ENCODE measurements around the gene ACBD7.
A peak's percentile ranks its signal among the peaks of the same experiment; 100 is the strongest.

Gene ACBD7

DNA sequence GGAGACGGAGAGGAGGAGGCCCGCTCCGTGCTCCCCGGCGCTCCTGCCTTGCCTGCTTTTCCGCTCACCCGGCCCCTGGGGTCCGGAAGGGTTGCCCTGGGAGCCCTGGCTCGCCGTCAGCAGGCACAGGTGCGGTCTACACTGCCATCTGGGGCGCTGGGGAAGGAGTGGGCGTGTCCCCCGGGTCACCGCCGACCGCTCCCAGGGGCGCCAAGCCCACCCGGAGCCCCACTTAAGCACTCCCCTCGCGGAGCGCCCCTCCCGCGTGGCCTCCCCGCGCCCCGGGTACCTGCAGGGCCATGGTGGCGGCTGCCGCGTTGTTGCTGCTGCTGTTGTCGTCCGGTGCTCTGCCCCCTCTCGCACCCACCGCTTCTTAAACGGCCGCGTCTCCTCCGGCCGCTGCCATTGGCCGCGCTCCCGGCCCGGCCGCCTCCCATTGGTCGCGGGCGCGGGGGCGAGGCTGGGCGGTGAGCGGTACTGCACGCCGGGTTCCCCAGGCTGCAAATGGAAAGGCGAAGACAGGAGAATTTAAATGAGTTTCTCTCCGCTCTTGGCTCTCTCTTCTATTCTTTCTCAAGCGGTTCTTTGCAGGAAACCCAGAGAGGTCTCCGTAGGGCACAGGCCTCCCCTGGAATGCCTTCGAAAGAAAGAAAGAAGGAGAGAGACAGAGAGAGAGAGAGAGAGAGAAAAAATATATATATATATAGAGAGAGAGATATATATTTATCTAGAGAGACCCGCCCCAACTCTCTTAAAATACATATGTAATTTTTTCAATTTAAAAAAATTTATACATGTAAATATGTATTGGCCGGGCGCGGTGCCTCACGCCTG is at the start of gene ACBD7:
Gene ACBD7 (minus strand): TSS at position 349 of the 834 bp plus-strand sequence. CDS start 48 bp downstream, at position 301.
- DNase-seq, result peak; percentile 19 to 44

DNA sequence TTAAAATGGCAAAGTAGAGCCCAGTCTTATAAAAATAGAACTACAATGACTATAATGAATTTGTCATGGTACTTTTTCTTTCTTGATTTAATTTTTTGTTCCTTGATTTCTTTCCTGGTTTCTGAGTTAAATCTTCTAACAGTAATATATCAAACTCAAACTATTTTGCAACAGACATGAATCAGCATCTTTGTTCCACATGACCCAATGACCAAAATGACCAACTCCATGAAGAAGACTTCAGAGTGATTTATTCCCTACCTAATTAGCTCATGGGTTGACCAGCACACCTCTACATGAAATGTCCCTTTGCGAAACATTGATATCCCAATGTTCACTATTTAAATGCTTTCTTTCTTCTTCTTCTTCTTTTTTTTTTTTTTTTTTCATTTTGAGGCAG is 49.1 kb upstream of the ACBD7 start:
- no peak for DNase-seq

DNA sequence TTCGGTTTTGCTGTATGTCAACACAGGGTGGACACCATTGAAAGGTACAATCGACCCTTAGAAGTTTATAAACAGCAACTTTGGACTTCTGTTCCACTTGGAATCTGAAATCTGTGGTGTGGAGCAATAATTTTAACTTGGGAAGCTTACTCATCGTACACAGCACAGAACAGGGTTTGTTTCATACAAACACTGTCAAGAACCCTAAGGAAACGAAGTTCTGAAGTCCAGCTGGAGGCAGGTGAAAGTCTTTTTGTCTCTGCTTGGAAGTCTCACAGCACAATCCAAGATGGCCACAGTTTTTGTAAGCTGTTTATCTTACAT is 48.4 kb upstream of the ACBD7 start:
- no peak for DNase-seq

DNA sequence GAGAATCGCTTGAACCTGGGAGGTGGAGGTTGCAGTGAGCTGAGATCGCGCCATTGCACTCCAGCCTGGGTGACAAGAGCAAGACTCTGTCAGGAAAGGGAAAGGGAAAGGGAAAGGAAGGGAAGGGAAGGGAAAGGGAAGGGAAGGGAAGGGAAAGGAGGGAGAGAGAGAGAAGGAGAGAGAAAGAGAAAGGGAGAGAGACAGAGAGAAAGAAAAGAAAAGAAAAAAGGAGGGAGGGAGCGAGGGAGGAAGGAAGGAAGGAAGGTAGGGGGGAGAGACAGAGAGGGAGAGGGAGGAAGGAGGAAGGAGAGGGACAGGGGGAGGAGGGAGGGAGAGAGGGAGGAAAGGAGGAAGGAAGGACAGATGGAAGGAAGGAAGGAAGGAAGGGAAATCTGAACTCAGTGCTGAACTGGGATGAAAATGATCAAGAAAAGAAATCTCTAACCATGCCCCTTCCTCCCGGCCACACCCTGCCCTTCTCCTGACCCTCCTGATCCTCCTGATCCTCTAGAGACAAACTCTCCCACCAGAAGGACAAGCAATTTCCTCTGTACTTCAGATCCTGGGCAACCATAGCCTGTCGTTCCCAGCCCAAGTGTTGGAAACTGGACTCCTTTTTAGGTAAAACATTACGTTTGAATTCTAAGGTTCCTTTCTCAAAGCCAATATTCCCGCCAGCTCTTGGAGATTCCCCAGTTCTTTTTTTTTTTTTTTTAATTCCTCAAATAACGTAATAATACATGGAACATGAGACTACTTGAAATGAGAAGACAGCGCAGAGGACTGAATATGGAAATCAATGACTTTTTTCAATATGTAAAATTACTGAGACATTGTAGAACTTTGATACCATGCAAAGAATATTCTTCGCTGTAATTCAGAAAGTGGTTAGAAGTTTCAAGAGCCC is 47.8 kb upstream of the ACBD7 start:
- DNase-seq, result no peak

DNA sequence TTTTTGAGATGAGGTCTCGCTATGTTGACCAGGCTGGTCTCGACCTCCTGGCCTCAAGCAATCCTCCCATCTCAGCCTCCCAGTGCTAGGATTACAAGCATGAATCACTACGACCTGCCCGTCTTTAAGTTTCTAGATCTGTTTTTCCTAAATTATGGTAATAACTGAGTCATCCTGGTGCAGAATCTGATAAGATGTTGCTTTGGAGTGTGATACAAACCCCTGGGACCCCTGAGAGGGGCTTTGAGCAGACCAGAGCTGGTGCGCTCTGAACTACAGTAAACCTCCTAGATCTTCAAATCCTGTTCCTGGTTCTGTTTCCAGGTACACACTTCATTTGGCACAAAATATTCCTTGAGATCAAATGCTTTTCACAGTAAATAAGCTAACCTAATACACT is 42.8 kb upstream of the ACBD7 start:
- no peak for DNase-seq

DNA sequence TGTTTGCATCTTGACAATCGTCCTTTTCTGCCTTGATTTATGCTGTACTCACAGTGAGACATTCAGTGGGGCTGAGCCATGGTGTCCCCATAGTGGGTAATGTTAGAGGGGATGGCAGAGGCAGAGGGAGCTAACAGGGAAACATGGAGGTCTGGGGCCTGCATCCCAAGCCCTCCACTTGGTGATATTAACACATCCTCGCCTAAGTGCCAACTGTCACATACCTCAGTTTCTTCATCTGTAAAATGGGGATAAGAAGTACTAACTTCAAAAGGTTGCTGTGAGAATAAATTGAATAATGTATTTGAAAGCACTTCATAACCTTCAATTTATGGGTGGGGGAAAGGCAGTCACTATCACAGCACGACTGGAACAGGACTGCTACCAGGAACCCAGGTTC is 36.3 kb upstream of the ACBD7 start:
- no peak for DNase-seq

DNA sequence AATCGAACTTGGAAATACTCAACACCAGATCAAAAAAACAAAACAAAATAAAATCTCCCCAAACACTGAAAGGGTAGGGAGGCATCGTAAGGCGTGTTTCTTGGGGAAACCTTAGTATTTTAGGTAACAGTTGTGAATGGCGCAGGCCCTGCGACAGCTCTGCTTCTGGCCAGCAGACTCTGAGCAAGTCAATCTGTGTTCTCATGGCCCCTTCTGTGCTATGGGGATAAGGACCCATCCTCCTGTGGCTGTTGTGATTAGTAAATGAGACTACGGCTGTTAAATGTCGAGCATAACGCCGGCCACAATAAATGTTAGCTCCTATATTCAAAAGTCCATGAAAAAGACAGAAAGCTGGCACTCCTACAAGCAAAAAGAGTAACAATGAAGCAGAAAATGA is 35.6 kb upstream of the ACBD7 start:
- no peak for DNase-seq

DNA sequence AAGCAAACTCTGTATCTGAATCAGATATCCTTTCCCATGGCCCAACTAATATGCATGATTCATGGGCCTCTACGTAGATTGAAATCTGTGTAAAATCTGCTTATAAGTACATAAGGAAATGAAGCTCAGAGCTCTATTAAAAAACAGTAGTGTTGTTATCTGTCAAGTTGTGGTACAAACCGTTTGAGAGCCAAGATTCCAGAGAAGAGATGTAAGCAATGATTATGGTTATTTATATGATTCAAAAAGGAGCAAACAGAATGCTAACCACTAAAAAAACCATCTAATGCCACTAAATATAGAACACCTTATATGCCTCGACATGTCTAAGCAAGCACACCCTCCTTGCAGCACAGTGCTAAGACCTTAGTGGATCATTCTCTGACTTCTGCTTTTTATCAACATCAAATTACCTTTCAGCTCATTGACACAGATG is 35.2 kb upstream of the ACBD7 start:
- no peak for DNase-seq

DNA sequence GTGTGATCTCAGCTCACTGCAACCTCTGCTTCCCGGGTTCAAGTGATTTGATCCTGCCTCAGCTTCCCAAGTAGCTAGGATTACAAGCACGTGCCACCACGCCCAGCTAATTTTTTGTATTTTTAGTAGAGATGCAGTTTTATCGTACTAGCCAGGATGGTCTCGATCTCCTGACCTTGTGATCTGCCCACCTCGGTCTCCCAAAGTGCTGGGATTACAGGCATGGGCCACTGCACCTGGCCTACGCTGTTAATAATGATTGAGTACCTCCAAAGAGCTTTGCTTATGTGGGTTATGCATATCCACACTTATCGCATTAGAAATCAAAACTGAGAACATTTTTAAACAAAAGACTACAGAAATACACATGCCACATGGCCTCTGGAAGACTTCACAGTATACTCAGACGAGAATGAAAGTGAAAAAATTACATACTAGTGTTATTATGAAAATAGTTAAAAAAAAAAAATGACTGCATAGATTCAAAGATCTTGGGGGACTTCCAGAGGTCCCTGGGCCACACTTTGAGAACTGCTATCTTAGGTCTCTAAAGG is 34.0 kb upstream of the ACBD7 start:
- DNase-seq, result no peak

DNA sequence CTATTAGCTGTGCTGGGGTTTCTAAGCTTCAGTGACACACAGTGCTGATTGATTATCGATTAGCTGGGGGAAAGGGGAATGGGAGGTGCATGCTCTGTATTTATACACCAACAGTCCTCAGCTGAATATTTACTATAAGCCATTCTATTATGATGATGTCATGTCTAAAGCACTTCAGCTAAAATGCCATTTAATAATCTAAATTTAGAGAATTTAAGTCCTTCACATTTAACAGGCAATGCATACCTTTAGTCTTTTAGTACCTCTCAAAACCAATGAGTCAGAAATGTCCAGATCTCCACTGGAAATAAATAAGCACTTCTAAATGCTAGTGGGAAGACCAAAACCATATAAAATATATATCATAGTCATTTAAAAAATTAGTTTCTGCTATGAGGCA is 33.1 kb upstream of the ACBD7 start:
- DNase-seq, result no peak

DNA sequence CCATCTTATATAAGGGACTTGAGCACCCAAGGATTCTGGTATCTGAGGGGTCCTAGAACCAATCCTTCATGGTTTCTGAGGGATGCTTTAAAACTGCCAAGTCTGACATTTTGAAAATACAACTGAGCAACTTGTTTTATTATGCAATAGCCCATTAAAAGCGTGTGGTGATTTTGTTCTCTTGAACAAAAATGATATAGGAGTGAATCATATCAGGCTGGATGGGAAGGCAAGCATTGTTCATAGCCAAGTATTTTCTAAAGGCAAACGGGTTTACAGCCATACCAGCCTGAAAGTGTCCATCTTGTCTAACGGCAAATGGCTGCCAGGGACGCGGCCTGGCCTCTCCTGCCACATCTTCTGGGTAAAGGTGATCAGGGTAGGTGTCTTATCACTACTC is 31.9 kb upstream of the ACBD7 start:
- no peak for DNase-seq

DNA sequence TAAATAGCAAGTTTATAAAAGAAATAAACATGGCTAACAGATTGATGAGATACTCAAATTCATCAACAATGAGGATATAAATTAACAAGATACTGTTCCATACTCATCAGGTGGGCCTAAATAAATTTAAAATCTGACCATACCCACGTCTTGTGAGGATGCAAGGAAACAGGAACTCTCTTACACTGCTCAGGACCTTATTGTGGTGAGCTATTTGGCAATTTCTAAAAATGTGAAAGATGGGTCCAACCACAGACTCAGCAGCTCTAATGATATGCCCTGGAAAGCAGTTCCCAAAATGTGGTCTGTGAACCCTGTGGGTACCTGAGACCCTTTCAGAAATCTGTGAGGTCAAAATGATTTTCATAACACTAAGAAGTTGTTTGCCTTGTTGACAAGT is 30.0 kb upstream of the ACBD7 start:
- DNase-seq, result no peak

DNA sequence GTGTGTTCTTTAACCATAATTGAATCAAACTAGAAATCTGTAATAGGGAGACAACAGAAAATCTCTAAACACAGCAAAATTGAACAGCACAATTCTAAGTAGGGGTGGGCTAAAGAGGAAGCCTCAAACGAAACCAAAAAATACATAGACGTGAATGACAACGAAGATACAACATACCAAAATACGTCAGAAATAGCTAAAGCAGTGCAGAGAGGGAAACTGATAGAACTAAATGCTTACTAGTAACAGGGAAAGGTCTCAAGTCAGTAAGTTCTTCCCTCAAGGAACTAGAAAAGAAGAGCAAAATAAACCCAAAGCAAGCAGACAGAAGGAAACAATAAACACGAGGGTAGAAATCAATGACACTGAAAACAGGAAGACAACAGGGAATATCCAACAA is 27.6 kb upstream of the ACBD7 start:
- no peak for DNase-seq

DNA sequence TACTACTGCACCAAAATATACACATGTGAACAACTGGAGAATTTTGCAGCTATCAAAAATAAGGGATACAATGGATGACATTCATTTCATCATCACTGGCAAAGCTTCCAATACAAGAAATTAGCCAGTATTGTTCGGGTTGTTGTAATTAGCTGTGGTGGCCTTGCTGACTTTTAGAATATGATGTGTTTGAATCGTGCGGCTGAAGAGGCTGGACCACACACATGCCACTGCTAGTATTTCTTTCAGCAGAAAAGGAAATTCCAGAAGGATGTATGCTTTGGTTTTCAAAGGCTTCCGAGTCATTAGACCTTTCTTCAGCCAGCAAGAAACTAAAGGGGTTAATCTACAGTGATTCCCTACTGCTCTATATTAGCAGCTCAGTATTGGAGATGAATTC is 25.2 kb upstream of the ACBD7 start:
- no peak for DNase-seq

DNA sequence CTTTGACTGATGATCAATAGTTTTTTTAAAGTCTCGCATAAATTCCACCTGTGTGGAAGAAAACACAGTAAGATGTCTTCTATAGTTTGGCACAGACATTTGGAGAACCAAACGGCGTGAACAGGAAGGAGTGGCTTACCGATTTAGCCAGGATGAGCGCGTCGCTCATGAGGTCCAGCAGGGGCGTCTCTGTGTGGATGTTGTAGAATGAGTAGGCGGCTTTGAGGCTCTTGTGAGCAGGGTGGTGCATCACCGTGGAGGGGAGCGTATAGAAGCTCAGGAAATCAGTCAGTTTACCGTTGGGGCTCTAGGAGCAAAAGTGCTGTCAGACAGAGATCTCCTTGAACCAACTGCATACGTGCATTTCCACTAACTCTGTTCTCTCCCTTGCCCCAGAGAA is 24.1 kb upstream of the ACBD7 start:
- DNase-seq, result no peak

DNA sequence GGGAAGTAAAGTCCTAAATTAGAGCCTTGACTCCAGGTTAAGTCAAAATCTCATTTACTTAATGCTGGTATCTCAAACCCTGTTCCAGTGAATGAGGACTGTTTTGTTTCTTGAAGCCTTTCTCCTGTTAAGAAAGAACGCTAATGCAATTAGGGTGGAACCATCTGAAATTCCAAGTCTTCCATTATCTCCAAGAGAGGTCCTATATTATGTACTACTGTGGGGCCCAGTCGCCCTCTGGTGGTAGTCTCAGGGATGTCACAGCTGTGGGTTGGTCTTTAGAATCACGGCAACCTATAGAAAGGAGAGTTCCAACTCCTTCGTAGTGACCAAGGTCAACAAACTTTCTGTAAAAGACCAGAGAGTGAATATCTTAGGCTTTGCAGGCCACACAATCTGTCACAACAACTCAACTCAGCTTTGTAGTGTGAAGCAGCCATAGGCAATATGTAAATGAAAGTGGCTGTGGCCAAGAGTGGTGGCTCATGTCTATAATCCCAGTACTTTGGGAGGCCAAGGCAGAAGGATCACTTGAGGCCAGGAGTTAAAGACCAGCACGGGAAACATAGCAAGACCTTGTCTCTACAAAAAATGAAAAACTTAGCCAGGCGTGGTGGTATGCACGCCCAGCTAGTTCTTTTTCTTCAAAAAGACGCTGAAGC is 17.9 kb upstream of the ACBD7 start:
- peak; percentile 10 to 47 for DNase-seq

DNA sequence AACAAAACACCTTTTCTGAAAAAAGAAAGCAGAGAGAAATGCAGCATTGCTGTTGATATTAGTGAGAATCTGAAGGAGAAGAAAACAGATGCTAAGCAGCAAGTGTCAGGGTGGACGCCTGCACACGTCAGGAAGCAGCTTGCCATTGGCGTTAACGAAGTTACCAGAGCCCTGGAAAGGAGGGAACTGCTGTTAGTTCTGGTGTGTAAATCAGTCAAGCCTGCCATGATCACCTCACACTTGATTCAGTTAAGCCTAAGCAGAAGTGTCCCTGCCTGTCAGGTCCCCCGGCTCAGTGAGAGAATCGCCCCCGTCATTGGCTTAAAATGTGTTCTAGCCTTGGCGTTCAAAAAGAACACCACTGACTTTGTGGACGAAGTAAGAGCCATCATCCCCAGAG is 14.9 kb upstream of the ACBD7 start:
- DNase-seq, result no peak

DNA sequence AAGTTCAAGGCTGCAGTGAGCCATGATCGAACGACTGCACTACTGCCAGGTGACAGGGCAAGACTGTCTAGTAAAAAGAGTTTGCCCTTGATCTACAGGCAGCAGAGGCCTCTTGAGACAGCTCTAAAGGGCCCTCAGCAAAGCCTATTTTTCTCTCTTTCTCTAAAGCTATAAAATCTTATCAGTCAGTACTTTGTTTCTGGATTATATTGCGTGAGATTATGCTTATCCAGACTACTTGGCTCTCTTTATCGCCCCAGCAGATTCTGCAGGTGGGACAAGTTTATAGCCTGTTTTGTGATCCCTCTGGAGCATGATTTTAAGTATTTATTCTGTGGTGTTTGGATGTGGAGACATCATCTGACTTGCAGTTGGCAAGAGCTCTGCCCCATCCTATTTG is 11.3 kb upstream of the ACBD7 start:
- DNase-seq, result no peak

DNA sequence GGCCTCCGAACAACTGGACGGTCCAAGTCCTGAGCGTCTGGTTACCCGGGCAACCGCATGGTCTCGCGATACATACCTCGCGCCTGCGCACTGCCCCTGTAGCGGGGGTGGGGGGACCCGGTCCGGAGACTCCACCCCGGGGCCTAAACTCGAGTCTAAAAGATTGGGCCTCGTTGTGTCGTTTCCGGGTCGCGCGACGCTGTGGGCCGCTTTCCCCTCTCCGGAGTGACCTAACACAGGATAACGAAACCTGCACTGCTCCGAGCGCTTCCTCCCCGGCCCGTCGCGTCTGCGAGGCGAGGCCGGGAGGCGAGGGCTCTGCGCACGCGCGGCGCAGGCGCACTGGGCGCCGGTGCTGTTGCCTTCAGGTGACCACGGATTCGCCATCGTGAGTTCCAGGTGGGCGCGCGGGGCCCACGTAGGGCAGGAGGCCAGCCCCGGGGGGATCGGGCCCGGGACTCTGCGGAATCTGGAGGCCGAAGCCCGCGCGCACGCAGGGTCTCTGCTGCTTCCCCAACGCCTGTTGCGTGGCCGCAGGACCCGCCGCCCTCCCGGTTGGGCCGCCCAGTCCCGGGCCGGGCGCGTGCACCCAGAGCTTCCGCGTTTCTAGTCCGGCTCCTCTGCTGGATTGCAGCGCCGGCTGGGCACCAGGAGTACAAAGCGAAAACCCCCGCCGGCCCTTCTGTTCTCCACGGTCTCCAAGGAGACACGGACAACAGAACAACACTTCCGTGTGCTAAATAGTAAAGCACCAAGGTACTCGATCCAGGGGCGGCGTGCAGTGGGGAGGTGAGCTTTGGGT is 8.6 kb upstream of the ACBD7 start, which contains the start of gene RPP38:
Gene RPP38 (plus strand): TSS at position 345 of the 802 bp plus-strand sequence. CDS start 5,960 bp downstream, outside the sequence.
- peak; percentile 84 to 99 for DNase-seq

DNA sequence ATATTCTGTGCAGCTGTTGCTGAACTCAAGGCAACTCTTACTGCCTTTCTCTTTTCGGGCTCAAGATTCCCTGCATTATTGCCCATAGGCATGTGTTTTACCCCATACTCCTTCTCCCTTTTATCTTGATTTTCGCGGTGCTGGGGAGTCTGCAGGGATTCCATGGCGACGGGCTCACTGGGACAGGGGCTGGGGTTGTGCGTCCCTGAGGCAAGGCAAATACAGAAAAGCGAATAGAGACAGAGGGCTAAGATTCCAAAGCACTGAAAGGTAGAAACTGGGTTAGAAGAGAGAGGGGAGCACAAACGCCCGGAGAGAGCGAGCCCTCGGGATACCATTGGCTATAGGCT is 8.1 kb upstream of the ACBD7 start:
- DNase-seq, result no peak

DNA sequence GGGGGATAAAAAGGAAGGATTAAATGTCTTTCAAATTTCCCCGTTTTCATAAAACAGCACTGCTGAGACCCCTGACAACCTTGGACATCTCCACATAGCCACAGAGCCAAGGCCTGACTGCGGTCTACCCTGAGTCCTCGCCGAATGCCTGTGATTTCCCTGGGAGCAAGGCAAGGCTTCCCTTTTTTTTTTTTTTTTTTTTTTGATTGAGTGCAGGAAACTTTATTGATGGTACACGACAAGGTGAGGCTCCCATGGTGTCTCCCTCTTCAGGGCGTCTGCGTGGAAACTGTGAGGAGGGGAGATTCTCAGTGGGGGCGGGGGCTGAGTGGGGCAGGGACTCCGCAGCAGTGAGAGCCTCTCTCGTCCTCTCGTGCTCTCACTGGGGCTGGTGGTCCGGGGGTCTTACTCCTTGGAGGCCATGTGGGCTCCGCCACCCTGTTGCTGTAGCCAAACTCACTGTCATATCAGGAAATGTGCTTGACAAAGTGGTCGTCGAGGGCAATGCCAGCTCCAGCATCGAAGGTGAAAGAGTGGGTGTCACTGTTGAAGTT is 4.4 kb upstream of the ACBD7 start:
- no peak for DNase-seq

DNA sequence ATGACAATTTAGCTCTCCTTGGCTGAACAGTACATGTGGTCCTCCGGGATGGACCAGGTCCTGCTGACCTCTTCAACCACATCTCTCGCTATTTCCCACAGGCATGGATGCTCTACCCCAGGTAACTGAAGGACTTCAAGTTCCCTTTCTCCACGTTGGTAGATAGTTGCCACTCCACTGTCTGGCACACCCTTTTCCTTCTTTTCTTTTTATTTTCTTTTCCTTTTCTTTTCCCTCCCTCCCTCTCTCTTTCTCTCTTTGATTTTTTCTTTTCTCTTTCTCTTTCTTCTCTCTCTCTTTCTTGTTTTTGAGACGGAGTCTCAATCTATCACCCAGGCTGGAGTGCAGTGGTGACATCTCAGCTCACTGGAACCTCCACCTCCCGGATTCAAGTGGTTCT is 2.8 kb upstream of the ACBD7 start:
- no peak for DNase-seq

Measured in bone marrow (tissue), 2 donors.